ENCODE measurements around the gene EMC10.

EMC10 gene

DNA sequence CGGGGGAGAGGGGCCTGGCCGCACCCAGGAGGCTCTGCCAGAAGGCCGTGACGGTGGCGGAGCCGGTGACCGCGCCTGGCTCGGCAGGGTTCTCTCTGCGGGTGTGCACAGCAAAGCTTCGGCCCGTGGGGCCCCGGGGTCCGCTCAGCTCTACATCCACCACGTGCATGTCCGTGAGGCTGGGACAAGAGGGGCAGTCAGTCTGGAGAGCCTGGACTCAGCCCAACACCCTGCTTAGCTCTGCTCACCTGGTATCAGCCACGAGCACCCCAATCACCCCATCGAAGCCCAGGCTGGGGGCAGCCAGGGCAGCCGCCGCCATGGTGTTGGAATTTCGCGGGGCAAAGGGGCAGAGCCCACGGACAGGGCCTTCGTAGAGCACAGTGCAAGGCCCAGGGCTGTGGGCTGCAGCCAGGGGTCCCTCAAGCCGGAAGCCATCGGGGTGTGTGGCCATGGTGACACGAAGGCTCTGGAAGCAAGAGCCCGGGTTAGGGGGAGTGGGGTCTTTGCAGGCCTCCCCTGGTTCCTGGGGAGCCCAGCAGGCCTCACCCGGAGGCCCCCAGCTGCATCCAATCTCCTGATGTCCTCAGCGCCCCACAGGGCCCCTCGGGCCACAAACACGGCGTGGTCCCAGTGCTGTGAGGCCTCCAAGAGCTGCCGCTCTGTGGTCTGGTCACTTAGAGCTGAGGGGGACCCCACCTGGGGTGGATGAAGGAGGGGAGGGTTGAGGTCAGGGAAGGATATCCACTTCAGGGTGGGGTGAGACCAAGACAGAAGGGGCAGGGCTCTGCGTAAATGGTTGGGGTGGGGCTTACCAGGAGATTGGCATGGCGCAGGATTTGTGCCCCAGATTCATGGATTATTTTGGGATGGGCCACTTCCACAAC, 36.0 kb downstream of the EMC10 start:
- intact Hi-C loops (cut with DNase I; ENCODE audit: low total_unique reads): no loop called here
- Histone ChIP-seq H3K9me3 (no peaks in the 10 kb centered on the region), H3K36me3 (peaks cover 0 to 4% (median 0%) of the 10 kb centered on the region in 3 donors), H3K4me1 (peaks cover 0 to 16% (median 13%) of the 10 kb centered on the region in 4 donors), H3K27me3 (no peaks in the 10 kb centered on the region), H3K4me3 (peak overlapping the region in 1 of 2 donors; percentile 79), H3K27ac (peak overlapping the region; percentile 83 to 84)
- peak in 1 of 2 donors; percentile 64 for DNase-seq
- TF ChIP-seq, protein P1, sequence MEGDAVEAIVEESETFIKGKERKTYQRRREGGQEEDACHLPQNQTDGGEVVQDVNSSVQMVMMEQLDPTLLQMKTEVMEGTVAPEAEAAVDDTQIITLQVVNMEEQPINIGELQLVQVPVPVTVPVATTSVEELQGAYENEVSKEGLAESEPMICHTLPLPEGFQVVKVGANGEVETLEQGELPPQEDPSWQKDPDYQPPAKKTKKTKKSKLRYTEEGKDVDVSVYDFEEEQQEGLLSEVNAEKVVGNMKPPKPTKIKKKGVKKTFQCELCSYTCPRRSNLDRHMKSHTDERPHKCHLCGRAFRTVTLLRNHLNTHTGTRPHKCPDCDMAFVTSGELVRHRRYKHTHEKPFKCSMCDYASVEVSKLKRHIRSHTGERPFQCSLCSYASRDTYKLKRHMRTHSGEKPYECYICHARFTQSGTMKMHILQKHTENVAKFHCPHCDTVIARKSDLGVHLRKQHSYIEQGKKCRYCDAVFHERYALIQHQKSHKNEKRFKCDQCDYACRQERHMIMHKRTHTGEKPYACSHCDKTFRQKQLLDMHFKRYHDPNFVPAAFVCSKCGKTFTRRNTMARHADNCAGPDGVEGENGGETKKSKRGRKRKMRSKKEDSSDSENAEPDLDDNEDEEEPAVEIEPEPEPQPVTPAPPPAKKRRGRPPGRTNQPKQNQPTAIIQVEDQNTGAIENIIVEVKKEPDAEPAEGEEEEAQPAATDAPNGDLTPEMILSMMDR (IDR thresholded peaks at IDR 0.05): no peak

DNA sequence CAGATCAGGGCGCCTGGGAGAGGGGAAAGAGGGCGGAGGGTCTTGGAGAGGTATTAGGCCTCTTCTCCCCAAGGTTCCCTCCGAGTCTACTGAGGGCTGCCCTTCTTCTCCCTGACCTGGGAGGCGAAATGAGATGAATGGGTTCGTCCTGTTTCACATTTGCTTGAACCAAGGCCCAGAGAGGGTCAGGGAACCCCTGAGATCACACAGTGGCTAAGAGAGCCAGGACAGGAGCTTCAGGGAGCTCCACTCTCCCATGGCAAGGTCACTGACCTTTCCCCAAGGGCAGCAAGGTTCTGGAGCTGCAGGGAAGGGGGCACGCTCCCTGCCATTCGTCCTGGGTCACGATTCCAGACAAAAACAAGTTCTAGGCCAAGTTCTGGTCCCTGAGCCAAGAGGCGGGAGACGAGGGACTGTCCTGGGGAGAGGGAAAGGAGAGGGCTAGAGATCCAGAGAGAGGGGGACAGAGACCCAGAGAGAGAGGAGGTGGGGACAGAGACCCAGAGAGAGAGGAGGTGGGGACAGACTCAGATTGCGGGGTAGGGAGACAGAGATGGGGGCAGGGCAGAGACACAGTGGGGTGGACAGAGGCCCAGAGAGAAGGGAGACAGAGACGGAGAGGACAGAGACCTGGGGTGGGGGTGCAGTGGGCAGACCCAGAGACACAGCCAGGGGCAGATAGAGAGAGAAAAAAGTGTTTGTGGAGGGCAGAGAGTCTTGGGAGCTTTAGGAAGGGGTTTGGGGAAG, 36.9 kb downstream of the EMC10 start:
- no peak for DNase-seq
- H3K4me3 ChIP-seq: no peak overlapping the region
- intact Hi-C loops (cut with DNase I; ENCODE audit: low total_unique reads): no loop called here
- peaks cover 5 to 12% (median 5%) of the 10 kb centered on the region in 3 donors for H3K36me3 ChIP-seq
- no peaks in the 10 kb centered on the region for H3K9me3 ChIP-seq
- peaks cover 0 to 16% (median 13%) of the 10 kb centered on the region in 4 donors for H3K4me1 ChIP-seq
- peak overlapping the region in 1 of 2 donors; percentile 13 for H3K27ac ChIP-seq
- H3K27me3 ChIP-seq: no peaks in the 10 kb centered on the region
- TF ChIP-seq, protein P1 (IDR thresholded peaks at IDR 0.05): no peak

DNA sequence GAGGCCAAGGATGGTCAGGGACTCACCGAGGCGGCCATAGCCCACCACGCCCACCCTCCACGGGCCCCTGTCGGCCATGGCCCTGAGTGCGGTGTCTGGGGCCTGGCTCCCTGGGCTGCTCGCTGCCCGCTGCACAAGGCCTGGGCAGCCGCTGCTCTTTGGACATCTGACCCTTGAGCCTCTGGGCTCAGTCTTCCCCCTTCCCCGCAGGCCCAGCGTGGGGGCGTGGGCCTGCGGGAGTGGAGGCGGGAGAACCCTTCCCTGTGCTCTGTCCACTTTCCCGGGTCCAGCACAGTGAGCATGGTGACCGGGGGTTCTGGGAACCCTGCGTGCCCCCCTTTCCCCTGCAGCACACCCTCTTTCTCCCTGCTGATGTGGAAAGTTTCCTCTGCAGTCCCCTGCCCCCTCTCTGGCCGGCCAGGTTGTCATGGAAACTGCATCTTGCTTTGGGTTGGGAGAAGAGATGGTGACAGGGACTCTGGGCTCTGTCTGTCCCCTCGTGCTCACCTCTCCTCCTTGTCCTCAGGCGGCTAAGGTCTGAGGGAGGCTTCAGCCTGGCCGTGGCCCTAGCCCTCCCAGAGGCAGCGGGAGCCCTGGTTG, 37.5 kb downstream of the EMC10 start, which contains the start of gene ASPDH:
Gene ASPDH, minus strand, starts transcription at position 168 of the 600 bp plus-strand sequence. Its CDS starts 90 bp downstream, at position 78.
- intact Hi-C loops (cut with DNase I; ENCODE audit: low total_unique reads): no loop called here
- DNase-seq: no peak

DNA sequence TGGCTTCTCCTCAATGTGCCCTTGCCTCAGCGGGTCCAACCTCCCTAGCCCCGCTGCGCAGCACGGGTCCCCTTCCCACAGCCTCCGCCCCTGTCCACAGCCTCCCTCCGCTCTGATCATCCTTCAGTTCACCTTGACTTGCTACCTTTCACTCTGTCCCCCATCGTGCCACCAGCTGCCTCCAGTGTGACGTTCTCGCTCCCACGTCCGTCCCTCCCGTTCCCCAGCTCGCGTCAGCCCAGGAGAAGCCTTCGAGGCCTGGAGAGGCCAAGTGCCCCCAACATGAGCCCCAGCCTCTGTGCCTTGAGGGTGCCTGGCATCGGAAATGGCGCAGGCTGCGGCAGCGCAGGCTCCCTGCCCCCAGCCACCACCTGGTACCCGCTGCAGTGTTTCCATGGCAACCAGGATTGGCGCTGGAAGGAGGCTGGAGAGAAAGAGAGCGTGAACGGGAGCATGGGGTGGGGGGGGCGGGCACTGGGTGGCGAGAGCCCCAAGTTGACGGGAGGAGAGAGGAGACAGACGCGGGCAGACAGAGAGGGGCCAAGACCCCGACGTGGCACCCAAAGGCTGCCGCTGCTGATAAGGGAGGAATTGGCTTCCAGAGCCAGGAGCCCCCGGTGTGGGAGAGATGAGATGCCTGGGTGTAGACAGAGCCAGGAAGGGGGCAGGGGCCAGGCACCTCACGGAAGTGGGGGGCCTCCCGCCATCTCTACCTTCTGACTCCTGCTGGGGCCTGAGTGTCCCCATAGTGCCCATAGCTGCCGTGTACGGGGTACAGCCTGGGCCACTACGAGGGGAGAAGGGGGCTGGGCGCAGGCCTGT, 38.2 kb downstream of the EMC10 start:
- Histone ChIP-seq H3K4me3 (no peak overlapping the region), H3K27ac (no peak overlapping the region), H3K36me3 (peaks cover 8 to 19% (median 11%) of the 10 kb centered on the region in 3 donors), H3K27me3 (no peaks in the 10 kb centered on the region), H3K9me3 (no peaks in the 10 kb centered on the region), H3K4me1 (peaks cover 0 to 15% (median 12%) of the 10 kb centered on the region in 4 donors)
- no peak for DNase-seq
- intact Hi-C loops (cut with DNase I; ENCODE audit: low total_unique reads): no loop called here
- TF ChIP-seq, protein P1 (IDR thresholded peaks at IDR 0.05): no peak

More for the DNA sequence above, 37.5 kb downstream of the EMC10 start, which contains the start of gene ASPDH:
- no peaks in the 10 kb centered on the region for H3K27me3 ChIP-seq
- peaks cover 0 to 16% (median 13%) of the 10 kb centered on the region in 4 donors for H3K4me1 ChIP-seq
- no peak within 1 kb of the TSS for H3K4me3 ChIP-seq
- H3K9me3 ChIP-seq: no peaks in the 10 kb centered on the region
- TF ChIP-seq, protein P1 (IDR thresholded peaks at IDR 0.05): no peak
- peak within 1 kb of the TSS in 1 of 2 donors; percentile 13 for H3K27ac ChIP-seq
- peaks cover 8 to 19% (median 10%) of the 10 kb centered on the region in 3 donors for H3K36me3 ChIP-seq

Data from tibial artery (tissue), 4 donors.